Measurements from ENCODE around the gene PARD3B. TPM values are rescaled to one million over a fixed set of nuclear protein-coding genes. Genes with fewer than 3 reads are reported as not detected.

PARD3B gene
- total RNA-seq, 1 donor from 2014 or later, result 6.5 TPM

DNA sequence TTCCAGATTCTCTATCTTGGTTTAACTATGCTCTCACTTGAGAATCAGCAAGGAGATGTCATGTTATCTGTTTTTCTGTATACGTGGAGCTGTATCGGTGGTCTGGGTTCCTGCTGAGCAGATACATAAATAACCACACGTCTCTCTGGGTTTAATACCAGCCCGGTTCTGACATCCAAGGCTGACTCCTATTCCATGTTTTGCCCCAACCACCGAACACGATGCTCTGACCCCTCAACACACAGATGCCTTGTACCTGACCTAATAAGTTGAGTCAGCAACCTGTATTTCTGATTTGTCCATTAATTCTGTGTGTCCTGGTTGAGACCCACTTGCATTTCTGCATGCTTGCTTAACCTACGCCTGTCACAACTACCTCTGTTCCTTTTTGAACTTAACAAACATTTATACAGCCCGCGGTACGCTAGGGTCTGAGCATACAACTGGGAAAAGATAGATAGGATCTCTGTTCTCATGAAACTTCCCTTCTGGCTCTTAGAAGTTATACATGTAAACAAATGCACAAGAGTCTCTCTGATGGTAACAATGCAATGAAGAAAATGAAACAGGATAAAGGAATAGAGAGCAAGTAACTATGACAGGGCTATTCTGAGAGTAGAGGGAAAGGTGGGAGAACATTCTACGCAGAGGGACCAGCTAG, 480.4 kb downstream of the PARD3B start:
- Histone ChIP-seq H3K36me3 (ENCODE audit: control insufficient read depth, insufficient read depth, low read length) (no peaks in the 10 kb centered on the region), H3K4me3 (ENCODE audit: low read depth, low read length) (no peak overlapping the region), H3K27me3 (ENCODE audit: control insufficient read depth, insufficient read depth, low read length) (no peaks in the 10 kb centered on the region)
- DNase-seq (ENCODE audit: low read depth), result no peak
- TF ChIP-seq, protein P1, sequence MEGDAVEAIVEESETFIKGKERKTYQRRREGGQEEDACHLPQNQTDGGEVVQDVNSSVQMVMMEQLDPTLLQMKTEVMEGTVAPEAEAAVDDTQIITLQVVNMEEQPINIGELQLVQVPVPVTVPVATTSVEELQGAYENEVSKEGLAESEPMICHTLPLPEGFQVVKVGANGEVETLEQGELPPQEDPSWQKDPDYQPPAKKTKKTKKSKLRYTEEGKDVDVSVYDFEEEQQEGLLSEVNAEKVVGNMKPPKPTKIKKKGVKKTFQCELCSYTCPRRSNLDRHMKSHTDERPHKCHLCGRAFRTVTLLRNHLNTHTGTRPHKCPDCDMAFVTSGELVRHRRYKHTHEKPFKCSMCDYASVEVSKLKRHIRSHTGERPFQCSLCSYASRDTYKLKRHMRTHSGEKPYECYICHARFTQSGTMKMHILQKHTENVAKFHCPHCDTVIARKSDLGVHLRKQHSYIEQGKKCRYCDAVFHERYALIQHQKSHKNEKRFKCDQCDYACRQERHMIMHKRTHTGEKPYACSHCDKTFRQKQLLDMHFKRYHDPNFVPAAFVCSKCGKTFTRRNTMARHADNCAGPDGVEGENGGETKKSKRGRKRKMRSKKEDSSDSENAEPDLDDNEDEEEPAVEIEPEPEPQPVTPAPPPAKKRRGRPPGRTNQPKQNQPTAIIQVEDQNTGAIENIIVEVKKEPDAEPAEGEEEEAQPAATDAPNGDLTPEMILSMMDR (IDR thresholded peaks at IDR 0.05; ENCODE audit: insufficient read depth, low read length, poor library complexity, severe bottlenecking), result no peak

DNA sequence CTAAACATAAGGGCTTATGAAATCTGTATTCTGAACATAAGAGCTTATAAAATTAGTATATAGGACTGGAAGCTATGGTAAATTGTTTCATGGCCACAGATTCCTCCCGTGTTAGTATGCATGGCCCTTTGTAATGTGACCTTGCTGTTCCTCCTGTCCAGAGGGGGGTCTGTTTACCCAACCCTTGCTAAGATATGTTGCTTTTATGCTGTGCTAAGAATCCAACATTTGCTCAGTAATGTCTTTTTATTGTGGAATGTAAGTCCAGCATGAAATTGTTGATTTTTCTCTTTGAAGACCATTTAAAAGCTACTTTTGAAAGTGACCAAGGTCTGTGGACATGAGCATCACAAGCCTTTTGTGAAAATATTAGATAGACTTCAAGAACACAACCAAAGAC, 485.4 kb downstream of the PARD3B start:
- Histone ChIP-seq H3K36me3 (ENCODE audit: control insufficient read depth, insufficient read depth, low read length) (no peaks in the 10 kb centered on the region), H3K4me3 (ENCODE audit: low read depth, low read length) (no peak overlapping the region), H3K27me3 (ENCODE audit: control insufficient read depth, insufficient read depth, low read length) (no peaks in the 10 kb centered on the region)
- TF ChIP-seq, protein P1 (IDR thresholded peaks at IDR 0.05; ENCODE audit: insufficient read depth, low read length, poor library complexity, severe bottlenecking), result no peak
- no peak for DNase-seq (ENCODE audit: low read depth)

DNA sequence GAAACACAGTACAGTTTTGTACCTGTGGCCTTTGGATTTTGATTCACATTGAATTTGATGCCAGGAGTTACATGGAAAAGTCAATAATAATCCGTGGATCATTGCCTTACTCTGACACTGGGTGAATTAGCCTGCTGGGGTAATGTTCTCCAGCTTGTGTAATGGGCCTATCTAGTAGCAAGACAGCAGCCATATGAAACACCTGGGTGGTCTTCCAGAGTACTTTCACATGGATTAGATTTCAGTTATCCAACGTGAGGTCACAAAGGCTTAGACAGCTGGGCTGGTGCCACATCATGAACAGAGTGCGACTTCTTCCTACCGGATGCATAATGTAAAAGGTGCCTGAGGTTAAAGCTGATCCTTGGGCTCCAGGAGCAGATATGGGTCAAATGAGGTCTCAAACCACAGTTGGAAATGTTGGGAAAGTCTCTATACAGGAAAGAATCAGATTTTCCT, 486.8 kb downstream of the PARD3B start:
- no peaks in the 10 kb centered on the region for H3K36me3 ChIP-seq (ENCODE audit: control insufficient read depth, insufficient read depth, low read length)
- TF ChIP-seq, protein P1 (IDR thresholded peaks at IDR 0.05; ENCODE audit: insufficient read depth, low read length, poor library complexity, severe bottlenecking), result no peak
- no peak for DNase-seq (ENCODE audit: low read depth)

DNA sequence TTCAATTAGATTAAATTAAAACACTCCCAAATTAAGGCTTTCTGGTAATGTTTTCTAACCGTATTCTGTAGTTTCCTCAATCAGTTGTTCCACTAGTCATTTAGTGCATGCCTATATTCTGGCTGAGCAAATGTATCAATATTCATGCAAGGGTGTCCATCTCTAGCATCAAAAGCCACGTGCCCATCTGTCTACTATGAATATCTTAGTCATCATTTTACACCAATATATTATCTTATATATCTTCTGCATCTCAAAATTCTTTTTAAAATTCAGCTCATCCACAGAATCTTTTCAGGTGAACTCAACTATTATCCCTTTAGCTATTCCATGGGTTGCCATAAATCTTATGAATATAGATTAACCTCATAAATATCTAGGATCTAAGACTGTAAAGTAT, 488.2 kb downstream of the PARD3B start:
- no peaks in the 10 kb centered on the region for H3K27me3 ChIP-seq (ENCODE audit: control insufficient read depth, insufficient read depth, low read length)
- no peaks in the 10 kb centered on the region for H3K36me3 ChIP-seq (ENCODE audit: control insufficient read depth, insufficient read depth, low read length)
- no peak overlapping the region for H3K4me3 ChIP-seq (ENCODE audit: low read depth, low read length)
- TF ChIP-seq, protein P1 (IDR thresholded peaks at IDR 0.05; ENCODE audit: insufficient read depth, low read length, poor library complexity, severe bottlenecking), result no peak
- DNase-seq (ENCODE audit: low read depth), result no peak

More for the DNA sequence above, 486.8 kb downstream of the PARD3B start:
- Histone ChIP-seq H3K27me3 (ENCODE audit: control insufficient read depth, insufficient read depth, low read length) (no peaks in the 10 kb centered on the region), H3K4me3 (ENCODE audit: low read depth, low read length) (no peak overlapping the region)

DNA sequence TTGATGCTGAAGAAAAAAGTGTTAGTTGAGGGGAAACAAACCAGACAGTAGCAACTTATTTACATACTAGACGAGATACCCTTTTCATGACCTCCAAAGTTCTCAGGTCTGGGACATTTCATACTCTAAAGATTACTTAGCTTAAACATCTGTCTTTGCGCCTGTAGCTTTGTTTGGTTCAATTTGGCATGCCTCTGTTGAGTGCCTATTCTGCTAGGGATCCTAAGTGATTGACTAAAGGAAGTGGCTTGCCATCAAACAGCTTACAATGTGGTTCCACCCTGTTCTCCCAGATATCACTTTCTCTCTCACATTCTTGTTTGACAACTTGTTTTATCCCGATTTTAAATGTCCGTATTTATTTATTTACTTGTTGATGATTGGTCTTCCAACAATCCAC, 488.8 kb downstream of the PARD3B start:
- H3K36me3 ChIP-seq (ENCODE audit: control insufficient read depth, insufficient read depth, low read length), result no peaks in the 10 kb centered on the region
- TF ChIP-seq, protein P1 (IDR thresholded peaks at IDR 0.05; ENCODE audit: insufficient read depth, low read length, poor library complexity, severe bottlenecking), result no peak
- no peak overlapping the region for H3K4me3 ChIP-seq (ENCODE audit: low read depth, low read length)
- no peak for DNase-seq (ENCODE audit: low read depth)
- H3K27me3 ChIP-seq (ENCODE audit: control insufficient read depth, insufficient read depth, low read length), result no peaks in the 10 kb centered on the region

DNA sequence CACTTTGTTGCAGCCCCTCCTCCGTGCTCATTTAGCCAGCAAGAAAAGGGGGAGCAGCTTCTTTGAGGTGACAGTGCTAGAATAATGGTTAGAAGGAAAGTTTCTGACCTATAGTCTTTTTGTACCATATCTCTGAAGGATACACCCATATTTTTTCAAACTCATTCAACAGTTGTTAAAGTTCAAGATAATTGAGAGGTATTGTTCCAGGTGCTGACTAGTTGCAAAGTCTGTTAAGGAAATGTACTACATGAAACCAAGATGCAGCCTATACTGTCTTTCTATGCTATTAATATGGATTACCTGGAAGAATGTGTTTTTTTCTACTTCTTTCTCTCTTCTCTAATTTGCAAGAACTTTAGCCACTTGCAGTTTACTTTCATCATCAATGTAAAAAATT, 495.0 kb downstream of the PARD3B start:
- no peak for DNase-seq (ENCODE audit: low read depth)
- no peaks in the 10 kb centered on the region for H3K36me3 ChIP-seq (ENCODE audit: control insufficient read depth, insufficient read depth, low read length)
- no peaks in the 10 kb centered on the region for H3K27me3 ChIP-seq (ENCODE audit: control insufficient read depth, insufficient read depth, low read length)
- TF ChIP-seq, protein P1 (IDR thresholded peaks at IDR 0.05; ENCODE audit: insufficient read depth, low read length, poor library complexity, severe bottlenecking), result no peak
- no peak overlapping the region for H3K4me3 ChIP-seq (ENCODE audit: low read depth, low read length)

Measured in kidney epithelial cell (primary cell).